Measurements from ENCODE around the gene MKX. TPM values are rescaled to one million over a fixed set of nuclear protein-coding genes. Genes with fewer than 3 reads are reported as not detected.

Gene MKX
- total and polyA plus RNA-seq, 7 donors = 0.28 to 34.9 (median 11.3) TPM; not detected in 1

DNA sequence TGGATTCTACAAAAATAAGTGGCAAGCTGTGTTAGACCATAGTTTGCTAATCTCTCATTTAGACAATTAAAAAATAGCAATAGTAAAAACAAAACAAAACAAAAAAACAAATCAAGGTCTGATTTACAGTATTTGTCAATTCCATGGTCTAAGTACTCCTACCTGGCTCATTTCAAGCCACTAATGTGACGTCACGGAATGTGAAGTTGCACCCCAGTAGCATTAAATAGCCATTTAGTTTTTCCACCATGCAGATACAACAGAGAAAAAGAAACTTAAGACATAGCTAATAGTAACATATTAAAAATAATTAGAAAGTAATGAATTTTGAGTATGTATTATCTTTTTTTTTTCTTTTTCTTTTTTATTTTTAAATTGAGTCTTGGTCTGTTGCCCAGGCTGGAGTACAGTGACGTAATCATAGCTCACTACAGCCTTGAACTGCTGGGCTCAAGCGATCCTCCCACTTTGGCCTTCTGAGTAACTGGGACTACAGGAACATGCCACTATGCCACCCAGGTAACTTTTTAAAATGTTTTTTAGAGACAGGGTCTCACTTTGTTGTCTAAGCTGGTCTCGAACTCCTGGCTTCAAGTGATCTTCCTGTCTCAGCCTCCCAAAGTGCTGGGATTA is 101.2 kb downstream of the MKX start:
- TF ChIP-seq, protein P1, sequence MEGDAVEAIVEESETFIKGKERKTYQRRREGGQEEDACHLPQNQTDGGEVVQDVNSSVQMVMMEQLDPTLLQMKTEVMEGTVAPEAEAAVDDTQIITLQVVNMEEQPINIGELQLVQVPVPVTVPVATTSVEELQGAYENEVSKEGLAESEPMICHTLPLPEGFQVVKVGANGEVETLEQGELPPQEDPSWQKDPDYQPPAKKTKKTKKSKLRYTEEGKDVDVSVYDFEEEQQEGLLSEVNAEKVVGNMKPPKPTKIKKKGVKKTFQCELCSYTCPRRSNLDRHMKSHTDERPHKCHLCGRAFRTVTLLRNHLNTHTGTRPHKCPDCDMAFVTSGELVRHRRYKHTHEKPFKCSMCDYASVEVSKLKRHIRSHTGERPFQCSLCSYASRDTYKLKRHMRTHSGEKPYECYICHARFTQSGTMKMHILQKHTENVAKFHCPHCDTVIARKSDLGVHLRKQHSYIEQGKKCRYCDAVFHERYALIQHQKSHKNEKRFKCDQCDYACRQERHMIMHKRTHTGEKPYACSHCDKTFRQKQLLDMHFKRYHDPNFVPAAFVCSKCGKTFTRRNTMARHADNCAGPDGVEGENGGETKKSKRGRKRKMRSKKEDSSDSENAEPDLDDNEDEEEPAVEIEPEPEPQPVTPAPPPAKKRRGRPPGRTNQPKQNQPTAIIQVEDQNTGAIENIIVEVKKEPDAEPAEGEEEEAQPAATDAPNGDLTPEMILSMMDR (IDR thresholded peaks at IDR 0.05) = no peak
- TF ChIP-seq POLR2A (IDR thresholded peaks at IDR 0.05) = no peak
- TF ChIP-seq POLR2AphosphoS5 (IDR thresholded peaks at IDR 0.05) = no peak
- no peak for TF ChIP-seq EP300 (IDR thresholded peaks at IDR 0.05)
- DNase-seq = no peak
- Histone ChIP-seq H3K27me3 (no peaks in the 10 kb centered on the region), H3K4me3 (no peak overlapping the region), H3K9me3 (no peaks in the 10 kb centered on the region), H3K4me1 (peaks cover 0 to 15% (median 2%) of the 10 kb centered on the region in 4 donors), H3K36me3 (no peaks in the 10 kb centered on the region), H3K27ac (no peak overlapping the region)
- intact Hi-C loops (cut with DNase I) = no loop called here
- 84 to 95% methylated on average over 5 of the region's 5 CpGs for WGBS, 2 donors

DNA sequence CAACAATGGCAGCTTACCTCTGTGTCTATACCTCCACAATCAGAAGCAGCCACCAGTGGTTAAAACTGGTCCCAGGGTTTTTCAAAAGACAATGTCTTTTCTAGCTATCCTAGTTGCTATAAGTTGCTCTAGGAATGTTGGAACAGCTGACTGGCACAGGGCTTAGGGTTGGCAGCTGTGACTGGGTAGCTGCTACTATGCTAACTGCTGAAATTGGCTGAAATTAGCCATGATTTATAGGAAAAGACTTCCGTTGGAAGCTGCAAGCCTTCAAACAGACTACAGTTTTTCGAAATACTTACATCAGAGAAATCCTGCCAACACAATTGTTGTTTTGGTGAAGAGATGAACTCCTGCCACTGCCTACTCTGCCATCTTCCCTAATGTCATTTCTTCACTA is 102.3 kb downstream of the MKX start:
- TF ChIP-seq POLR2A (IDR thresholded peaks at IDR 0.05) (no peak), EP300 (IDR thresholded peaks at IDR 0.05) (no peak), POLR2AphosphoS5 (IDR thresholded peaks at IDR 0.05) (no peak)
- TF ChIP-seq, protein P1 (IDR thresholded peaks at IDR 0.05) = no peak
- Histone ChIP-seq H3K4me1 (peaks cover 0 to 15% (median 2%) of the 10 kb centered on the region in 4 donors), H3K4me3 (no peak overlapping the region), H3K27me3 (no peaks in the 10 kb centered on the region), H3K9me3 (no peaks in the 10 kb centered on the region), H3K27ac (no peak overlapping the region), H3K36me3 (no peaks in the 10 kb centered on the region)
- DNase-seq = no peak
- intact Hi-C loops (cut with DNase I) = no loop called here
- 78 to 87% methylated on average over 2 of the region's 2 CpGs for WGBS, 2 donors

GRCh38 chr10:27642023-27642589 is 103.5 kb downstream of the MKX start:
- Histone ChIP-seq H3K4me1 (peaks cover 0 to 14% (median 2%) of the 10 kb centered on the region in 4 donors), H3K27me3 (no peaks in the 10 kb centered on the region), H3K36me3 (no peaks in the 10 kb centered on the region), H3K4me3 (no peak overlapping the region), H3K27ac (no peak overlapping the region), H3K9me3 (no peaks in the 10 kb centered on the region)
- DNase-seq = no peak
- intact Hi-C loops (cut with DNase I) = no loop called here
- 88 to 89% methylated on average over 2 of the region's 2 CpGs for WGBS, 2 donors
- TF ChIP-seq POLR2AphosphoS5 (IDR thresholded peaks at IDR 0.05) (no peak), POLR2A (IDR thresholded peaks at IDR 0.05) (no peak), EP300 (IDR thresholded peaks at IDR 0.05) (no peak)
- TF ChIP-seq, protein P1 (IDR thresholded peaks at IDR 0.05) = no peak

GRCh38 chr10:27638071-27638750 is 107.4 kb downstream of the MKX start:
- 68 to 71% methylated on average over 3 of the region's 3 CpGs for WGBS, 2 donors
- intact Hi-C loops (cut with DNase I) = no loop called here

DNA sequence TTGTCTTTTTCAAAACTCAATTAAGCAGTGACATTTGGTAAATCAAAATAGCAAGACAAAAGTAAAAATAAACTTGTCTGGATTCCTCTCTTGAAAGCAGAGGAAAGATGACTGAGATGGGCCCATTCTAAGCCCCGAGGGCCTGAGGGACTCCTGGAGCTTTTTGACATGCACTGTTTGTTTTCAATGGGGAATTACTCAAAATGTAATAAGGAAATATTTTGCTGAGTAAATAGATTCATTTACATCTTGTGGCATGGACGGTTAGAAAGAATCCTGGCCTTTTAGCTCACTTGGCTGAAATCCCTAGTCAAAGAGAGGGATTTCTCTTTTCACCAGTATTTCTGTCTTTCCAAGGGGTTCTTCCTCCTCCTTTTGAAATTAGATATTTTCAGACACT is 108.0 kb downstream of the MKX start:
- H3K36me3 ChIP-seq = no peaks in the 10 kb centered on the region
- DNase-seq = no peak
- no peak overlapping the region for H3K4me3 ChIP-seq
- 13 to 46% methylated on average over 2 of the region's 2 CpGs for WGBS, 2 donors
- H3K4me1 ChIP-seq = no peaks in the 10 kb centered on the region
- H3K27ac ChIP-seq = no peak overlapping the region
- no peaks in the 10 kb centered on the region for H3K9me3 ChIP-seq
- TF ChIP-seq POLR2A (IDR thresholded peaks at IDR 0.05) (no peak), POLR2AphosphoS5 (IDR thresholded peaks at IDR 0.05) (no peak), EP300 (IDR thresholded peaks at IDR 0.05) (no peak)
- TF ChIP-seq, protein P1 (IDR thresholded peaks at IDR 0.05) = no peak
- no peaks in the 10 kb centered on the region for H3K27me3 ChIP-seq
- intact Hi-C loops (cut with DNase I) = no loop called here

More at GRCh38 chr10:27638071-27638750, 107.4 kb downstream of the MKX start:
- TF ChIP-seq POLR2AphosphoS5 (IDR thresholded peaks at IDR 0.05) (no peak), POLR2A (IDR thresholded peaks at IDR 0.05) (no peak), EP300 (IDR thresholded peaks at IDR 0.05) (no peak)
- H3K4me3 ChIP-seq = no peak overlapping the region
- DNase-seq = no peak
- H3K4me1 ChIP-seq = peaks cover 0 to 3% (median 0%) of the 10 kb centered on the region in 4 donors
- H3K36me3 ChIP-seq = no peaks in the 10 kb centered on the region
- H3K27me3 ChIP-seq = no peaks in the 10 kb centered on the region
- no peaks in the 10 kb centered on the region for H3K9me3 ChIP-seq
- H3K27ac ChIP-seq = no peak overlapping the region
